ENCODE data around the gene PGAM4.
"Not testable (repeated sequence)": the region's sequence is repeated elsewhere in the genome, so short reads cannot be mapped to it uniquely, and the experiment has no call there.

The PGAM4 gene

DNA sequence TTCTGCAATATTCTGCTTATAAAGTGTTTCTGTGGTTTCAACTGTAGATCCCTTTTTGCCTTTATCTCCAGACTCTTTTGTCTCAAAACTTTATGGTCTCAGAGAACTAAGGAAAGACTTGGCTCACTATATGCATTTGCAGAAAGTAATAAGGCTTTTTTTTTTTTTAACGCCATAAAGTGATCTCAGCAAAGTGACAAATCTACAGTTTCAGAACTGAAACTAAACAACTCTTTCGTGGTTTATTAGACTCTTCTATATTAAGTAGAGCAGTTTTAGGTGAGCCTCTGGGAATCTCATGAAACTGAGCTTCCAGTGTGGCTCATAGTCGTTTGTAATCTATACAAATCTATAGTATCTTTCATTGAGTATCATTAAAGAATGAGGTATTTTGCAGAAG is 43.7 kb downstream of the PGAM4 start:
- no peak for DNase-seq (ENCODE audit: low spot score)

DNA sequence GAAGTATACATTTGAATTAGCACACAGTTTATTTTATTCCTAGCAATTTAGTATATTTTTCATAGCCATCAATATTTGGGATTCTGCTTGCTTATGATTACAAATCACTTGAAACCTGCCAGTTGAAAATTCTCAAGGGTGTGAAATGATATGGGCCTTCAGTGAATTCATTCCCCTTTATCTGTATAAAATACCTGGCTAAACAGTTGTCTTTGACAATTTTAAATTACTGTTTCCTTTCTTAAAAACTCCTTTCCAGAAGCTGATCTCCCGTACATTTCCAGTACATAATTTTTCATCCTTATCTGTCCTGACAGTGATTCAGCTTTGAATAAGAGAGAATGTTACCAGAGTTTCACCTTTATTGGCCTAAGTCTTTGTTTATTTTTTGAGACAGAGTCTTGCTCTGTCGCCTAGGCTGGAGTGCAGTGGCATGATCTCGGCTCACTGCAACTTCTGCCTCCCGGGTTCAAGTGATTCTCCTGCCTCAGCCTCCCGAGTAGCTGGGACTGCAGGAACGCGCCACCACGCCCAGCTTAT is 45.0 kb downstream of the PGAM4 start:
- DNase-seq (ENCODE audit: low spot score): no peak

DNA sequence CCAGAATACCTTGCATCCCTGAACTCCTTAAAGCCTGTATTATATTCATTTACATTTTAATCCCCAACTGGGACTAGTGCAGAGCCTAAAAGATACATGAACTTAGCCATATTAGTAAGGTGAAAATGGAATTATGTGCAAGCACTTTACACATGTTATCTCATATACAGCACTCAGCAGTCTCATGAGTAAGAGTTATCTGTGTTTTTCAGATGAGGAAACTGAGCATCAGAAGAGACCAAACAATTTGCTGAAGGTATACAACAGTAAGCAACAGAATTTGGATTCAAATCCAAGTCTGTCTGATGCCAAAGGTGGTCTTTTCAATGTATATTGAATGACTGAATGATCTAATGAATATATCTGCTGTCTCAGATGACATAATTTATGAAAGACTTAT is 46.7 kb downstream of the PGAM4 start:
- peak; percentile 78 for DNase-seq (ENCODE audit: low spot score)

DNA sequence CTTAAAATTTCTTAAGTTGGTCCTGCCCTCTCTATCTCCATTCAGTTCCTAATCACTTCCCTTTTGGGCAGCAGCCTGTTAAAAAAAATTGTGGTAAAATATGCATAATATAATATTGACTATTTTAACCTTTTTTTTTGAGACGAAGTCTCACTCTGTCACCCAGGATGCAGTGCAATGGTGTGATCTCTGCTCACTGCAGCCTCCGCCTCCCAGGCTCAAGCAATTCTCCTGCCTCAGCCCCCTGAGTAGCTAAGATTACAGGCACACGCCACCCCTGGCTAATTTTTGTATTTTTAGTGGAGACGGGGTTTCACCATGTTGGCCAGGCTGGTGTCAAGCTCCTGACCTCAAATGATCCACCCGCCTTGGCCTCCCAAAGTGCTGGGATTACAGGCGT is 50.1 kb downstream of the PGAM4 start:
- not testable (repeated sequence) for DNase-seq (ENCODE audit: low spot score)

DNA sequence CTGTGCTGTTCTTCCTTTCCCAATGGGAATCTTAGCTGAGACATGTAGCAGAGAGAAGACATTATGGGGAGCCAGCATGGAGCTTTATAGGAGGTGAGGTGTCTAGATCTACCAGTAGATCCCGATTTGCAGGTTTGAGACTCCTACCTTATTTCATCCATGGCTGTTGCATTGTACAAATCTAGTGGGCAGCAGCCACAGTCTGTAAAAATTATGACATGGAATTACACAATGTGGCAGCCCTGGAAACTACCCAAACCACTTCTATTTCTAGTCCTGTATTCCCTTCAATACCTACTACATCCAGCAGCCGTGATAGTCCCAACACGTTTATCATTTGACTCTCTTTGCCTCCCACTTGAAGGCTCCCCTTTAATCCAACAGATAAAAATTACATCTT is 50.9 kb downstream of the PGAM4 start:
- no peak for DNase-seq (ENCODE audit: low spot score)
